ENCODE results near the gene TRIM47.

DNA sequence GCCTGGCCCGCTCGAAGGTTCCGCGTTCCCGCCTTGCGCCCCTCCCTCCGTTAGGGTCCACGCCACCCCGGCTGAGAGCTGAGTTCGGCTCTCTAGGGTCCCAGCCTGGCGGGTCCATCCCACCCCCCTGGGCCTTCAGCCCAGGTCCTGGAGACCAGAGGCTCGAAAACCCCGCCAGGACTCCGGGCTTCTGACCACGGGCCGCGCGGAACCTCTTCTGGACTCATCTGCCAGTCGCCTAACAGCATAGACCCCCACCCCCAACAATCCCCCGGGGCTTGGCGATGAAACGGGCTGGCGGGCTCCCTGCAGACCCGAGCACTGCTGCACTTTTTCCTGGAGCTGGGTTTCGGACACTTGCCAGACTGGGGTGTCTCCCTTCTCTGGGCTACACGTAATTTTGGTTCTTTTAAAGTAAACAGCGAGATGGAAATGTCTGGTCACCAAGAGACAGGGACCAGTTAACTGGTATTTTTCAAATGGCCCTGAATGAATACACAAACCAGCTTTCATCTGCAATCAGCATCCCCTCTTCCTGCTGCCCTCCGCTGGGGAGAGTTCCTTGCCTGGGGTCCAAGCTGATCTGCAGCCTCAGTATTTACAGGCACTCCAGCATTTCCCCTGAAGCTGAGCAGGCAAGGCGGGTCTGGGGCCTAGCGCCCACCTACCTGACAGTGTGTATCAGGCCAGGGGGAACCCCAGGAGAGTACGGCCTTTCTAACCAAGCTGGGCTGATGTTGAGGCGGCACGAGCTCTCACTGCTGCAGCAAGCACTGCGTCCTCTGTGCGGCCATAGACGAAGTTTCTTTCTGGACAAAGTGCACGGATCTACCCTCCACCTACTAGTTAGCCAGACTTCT, 19.0 kb upstream of the TRIM47 start:
- TF ChIP-seq, protein P1, sequence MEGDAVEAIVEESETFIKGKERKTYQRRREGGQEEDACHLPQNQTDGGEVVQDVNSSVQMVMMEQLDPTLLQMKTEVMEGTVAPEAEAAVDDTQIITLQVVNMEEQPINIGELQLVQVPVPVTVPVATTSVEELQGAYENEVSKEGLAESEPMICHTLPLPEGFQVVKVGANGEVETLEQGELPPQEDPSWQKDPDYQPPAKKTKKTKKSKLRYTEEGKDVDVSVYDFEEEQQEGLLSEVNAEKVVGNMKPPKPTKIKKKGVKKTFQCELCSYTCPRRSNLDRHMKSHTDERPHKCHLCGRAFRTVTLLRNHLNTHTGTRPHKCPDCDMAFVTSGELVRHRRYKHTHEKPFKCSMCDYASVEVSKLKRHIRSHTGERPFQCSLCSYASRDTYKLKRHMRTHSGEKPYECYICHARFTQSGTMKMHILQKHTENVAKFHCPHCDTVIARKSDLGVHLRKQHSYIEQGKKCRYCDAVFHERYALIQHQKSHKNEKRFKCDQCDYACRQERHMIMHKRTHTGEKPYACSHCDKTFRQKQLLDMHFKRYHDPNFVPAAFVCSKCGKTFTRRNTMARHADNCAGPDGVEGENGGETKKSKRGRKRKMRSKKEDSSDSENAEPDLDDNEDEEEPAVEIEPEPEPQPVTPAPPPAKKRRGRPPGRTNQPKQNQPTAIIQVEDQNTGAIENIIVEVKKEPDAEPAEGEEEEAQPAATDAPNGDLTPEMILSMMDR (IDR thresholded peaks at IDR 0.05) = no peak
- TF ChIP-seq ZFX (IDR thresholded peaks at IDR 0.05; ENCODE audit: borderline replicate concordance) = no peak
